HG03521 (cell line): ENCODE results near the gene MYL9.
"Not testable (repeated sequence)": the region's sequence is repeated elsewhere in the genome, so short reads cannot be mapped to it uniquely, and the experiment has no call there.

Experiments
- ATAC-seq: cut with Tn5 transposase; IDR thresholded peaks from one replicate; pipeline ENCODE4 v1.9.1; 2021; ENCODE audit warnings: mild to moderate bottlenecking, moderate library complexity; ENCODE audit not compliant: unreplicated experiment

The MYL9 gene

DNA sequence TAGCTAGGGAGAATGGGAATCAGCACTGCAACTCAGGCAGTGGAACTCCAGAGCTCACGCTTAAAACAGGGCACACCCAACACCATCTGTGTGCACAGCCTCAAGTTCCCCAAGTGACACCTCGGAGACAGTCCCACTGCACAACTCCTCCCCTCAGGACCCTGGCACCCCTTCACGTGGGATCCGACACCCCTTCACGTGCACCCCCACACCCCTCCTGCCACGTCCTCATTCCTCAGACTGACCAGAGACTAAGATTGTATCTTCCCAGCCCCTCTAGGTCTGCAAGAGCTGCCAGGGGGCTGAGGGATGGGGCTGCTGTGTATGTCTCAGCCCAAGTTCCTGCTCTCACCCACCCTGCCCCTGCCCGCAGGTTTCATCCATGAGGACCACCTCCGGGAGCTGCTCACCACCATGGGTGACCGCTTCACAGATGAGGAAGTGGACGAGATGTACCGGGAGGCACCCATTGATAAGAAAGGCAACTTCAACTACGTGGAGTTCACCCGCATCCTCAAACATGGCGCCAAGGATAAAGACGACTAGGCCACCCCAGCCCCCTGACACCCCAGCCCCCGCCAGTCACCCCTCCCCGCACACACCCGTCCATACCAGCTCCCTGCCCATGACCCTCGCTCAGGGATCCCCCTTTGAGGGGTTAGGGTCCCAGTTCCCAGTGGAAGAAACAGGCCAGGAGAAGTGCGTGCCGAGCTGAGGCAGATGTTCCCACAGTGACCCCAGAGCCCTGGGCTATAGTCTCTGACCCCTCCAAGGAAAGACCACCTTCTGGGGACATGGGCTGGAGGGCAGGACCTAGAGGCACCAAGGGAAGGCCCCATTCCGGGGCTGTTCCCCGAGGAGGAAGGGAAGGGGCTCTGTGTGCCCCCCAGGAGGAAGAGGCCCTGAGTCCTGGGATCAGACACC, 7.6 kb downstream of the MYL9 start:
- ATAC-seq, result no peak

DNA sequence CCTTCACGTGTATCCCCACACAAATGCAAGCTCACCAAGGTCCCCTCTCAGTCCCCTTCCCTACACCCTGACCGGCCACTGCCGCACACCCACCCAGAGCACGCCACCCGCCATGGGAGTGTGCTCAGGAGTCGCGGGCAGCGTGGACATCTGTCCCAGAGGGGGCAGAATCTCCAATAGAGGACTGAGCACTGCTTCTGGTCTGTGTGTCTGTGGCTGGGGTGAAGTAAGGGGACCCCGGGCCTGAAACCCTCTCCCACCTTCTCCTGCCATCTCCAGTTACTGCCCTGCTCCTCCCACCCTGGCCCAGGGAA, 8.3 kb downstream of the MYL9 start:
- no peak for ATAC-seq

GRCh38 chr20:36549942-36550789, 8.8 kb downstream of the MYL9 start:
- ATAC-seq, result no peak

GRCh38 chr20:36550790-36551299, 9.5 kb downstream of the MYL9 start:
- no peak for ATAC-seq

- no peak for ATAC-seq
These were observed 13.9 kb downstream of the MYL9 start for GRCh38 chr20:36555248-36555647.

DNA sequence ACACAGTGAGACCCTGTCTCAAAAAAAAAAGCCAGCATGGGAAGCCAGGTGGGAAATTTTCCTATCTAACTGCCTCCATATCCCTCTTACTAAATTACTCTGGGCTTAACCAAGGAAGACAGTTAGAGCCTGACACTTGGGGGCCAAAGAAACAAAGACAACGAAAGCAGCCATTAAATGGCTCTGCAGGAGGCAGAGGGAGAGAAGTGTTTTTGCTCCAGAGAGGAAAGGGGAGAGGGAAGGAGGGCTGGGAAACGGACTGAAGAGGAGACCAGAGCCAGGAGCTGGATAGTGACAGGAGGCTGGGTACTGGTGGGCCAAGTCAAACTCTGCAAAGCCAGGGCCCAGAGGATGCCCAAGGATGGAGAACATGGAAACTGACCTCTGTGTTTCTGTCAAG, 21.4 kb downstream of the MYL9 start:
- ATAC-seq, result no peak

DNA sequence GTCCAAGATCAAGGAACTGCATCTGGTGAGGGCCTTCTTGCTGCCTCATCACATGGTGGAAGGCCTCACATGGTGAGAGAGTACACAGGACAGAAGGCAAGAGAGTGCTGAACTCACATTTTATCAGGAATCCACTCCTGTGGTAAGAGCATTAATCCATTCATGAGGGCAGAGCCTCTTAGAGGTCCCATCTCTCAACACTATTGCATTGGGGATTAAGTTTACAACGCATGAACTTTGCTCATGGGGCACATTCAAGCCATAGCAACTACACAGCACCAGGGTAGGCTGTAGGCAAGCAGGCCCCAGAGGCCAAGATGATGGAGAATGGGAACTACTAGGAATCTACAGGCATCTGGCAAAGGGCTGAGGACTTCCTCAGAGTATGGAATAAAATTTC, 22.1 kb downstream of the MYL9 start:
- no peak for ATAC-seq

GRCh38 chr20:36564078-36564725, 22.9 kb downstream of the MYL9 start:
- not testable (repeated sequence) for ATAC-seq

- not testable (repeated sequence) for ATAC-seq
These were observed 23.4 kb downstream of the MYL9 start for GRCh38 chr20:36564726-36565121.

GRCh38 chr20:36565520-36565919, 24.2 kb downstream of the MYL9 start:
- ATAC-seq, result no peak

GRCh38 chr20:36569847-36570429, 28.6 kb downstream of the MYL9 start:
- no peak for ATAC-seq

- no peak for ATAC-seq
These were observed 30.5 kb downstream of the MYL9 start for GRCh38 chr20:36571564-36572504.

DNA sequence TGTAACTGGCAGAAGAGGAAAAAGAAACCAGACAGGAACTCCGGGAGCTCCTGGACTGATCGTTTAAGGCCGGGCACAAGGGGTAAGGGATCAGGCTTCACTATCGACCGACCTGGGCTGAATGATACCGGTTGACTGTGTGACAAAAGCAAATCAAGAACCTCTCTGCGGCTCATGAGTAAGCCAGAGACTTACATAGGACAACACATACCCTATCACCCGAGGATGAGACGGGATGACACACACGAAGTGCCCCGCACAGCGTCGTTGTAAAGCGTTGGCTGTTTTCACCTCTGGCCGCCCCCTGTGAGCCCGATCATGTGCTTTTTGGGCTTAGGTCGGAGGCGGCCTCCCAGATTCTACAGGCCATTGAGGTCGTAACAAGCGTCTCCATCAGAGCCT, 31.4 kb downstream of the MYL9 start:
- ATAC-seq, result no peak

DNA sequence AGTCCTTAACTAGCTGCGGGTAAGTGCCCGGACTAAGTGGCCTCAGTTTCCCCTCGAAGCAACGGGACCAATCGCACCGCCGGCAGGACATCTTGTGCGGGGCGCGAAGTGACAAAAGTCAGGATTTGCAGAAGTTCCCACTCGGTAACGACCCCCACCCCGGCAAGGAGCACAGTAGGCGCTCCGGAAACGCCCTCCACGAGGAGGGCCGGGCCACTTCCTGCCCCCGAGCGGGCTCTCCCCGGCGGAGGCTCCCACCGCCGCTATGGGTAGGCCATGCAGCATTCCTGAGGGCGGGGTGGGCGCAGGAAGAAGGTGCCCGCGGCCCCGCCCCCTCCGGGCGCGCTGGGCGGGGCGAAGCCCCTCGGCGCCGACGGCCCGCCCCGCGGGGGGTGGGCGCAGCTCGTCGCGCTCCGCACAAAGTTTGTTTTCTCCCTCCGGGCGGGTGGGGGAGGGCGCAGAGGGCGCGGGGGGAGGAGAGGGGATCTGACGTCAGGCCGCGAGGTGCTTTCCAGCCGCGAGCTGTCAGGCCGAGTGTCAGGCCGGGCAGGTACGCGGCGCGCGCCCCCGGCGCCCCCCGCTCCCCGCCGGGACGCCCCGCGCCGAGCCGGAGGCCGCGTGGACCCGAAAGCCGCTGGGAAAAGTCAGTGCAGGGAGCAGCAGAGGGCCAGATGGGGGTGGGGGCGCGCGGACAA, 31.9 kb downstream of the MYL9 start, which contains the start of gene TGIF2:
TGIF2 (plus strand) TSS at position 495 of the 695 bp plus-strand sequence. CDS start 5,178 bp downstream, outside the sequence.
- peak; percentile 78 for ATAC-seq

- peak; percentile 10 for ATAC-seq
These were observed 32.6 kb downstream of the MYL9 start for GRCh38 chr20:36573798-36574365.

DNA sequence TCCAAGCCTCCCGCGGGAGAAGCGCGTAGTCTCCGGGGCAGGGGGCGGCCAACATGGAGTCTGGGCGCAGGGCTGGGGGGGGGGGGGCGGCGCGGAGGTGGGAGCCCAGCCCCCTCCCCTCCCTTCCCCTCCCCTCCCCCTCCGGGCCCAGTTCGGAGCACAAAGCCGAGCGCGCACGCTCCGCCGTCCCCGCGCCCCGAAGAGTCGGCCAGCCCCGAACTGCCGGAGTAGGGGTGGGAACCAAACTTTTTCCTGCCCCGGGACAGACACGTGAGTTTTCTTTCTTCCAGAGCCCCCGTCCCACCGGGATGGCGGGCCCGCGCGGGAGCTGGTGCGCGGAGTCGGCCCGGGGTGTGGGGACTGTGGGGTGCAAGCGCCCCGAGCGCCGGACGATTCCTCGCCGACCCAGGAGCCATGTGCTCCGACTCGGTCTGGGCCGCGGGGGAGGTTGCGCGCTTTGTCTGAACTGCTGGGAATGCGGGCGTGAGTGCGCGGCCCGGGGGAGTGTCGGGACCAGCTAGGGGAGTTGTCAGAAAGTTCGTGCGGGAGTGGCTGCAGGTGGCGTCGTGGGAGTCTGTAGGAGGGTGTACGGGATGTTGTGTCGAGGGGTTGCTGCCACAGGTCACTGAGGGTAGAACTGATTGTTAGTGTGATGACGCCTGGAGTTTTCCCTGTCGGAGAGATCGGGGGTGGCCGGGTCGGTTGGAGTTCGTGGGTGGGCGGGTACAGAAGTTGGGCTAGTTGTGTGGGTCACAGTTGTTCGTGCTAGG, 33.2 kb downstream of the MYL9 start:
- no peak for ATAC-seq

DNA sequence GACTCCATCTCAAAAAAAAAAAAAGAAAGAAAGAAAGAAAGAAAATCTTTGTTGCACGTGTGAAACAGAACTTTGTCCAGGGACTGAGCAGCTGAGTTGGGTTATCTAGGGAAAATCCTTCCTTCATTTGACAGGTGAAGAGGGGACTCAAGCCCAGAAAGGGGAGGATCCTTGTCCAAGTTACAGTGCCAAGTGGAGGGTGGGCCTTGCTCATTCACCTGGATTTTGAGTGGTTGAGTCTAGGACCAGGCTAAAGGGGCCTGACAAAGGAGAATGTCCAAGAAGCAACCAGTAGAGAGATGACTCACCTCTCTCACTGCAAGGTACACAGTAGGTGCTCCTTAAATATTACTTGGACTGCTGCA, 34.7 kb downstream of the MYL9 start:
- no peak for ATAC-seq
